HCT116 (cell line): ENCODE measurements around the gene CLDN12.

Experiments
- ATF3 ChIP-seq: IDR thresholded peaks from 2 replicates; pipeline ENCODE4 v1.6.1; 2012
- CTCF ChIP-seq, 3 experiments: fragments of 200-600 bp in 1 of 3; sonication (generic) in 1 of 3; IDR thresholded peaks in 2 of 3; conservative IDR thresholded peaks in 1 of 3; 2 replicates each; pipeline ENCODE4 v1.5.1; 2012 to 2017; ENCODE audit warnings: low read depth in 2 of 3, low read length in 2 of 3, antibody characterized with exemption in 1 of 3, borderline replicate concordance in 1 of 3, control low read depth in 1 of 3, mild to moderate bottlenecking in 1 of 3, mixed read lengths in 1 of 3, mixed run types in 1 of 3, moderate library complexity in 1 of 3; ENCODE audit not compliant: insufficient read depth in 1 of 3
- ELF1 ChIP-seq: IDR thresholded peaks from 2 replicates; pipeline ENCODE4 v1.6.1; 2012; ENCODE audit warnings: low read depth, borderline replicate concordance
- EZH2 ChIP-seq: fragments of 200-600 bp; sonication (generic); IDR thresholded peaks from 2 replicates; pipeline ENCODE4 v1.6.1; 2017; ENCODE audit warnings: antibody characterized with exemption, mixed run types
- EZH2phosphoT487 ChIP-seq: fragments of 200-600 bp; IDR thresholded peaks from 2 replicates; pipeline ENCODE4 v1.6.1; 2018; ENCODE audit warnings: antibody characterized with exemption, borderline replicate concordance
- POLR2A ChIP-seq: IDR thresholded peaks from 2 replicates; pipeline ENCODE4 v1.7.0; 2011; ENCODE audit warnings: borderline replicate concordance; ENCODE audit not compliant: insufficient read depth, insufficient read length; ENCODE audit errors: extremely low read depth
- POLR2AphosphoS5 ChIP-seq: IDR thresholded peaks from 2 replicates; pipeline ENCODE4 v1.6.1; 2011; ENCODE audit warnings: mild to moderate bottlenecking, low read depth, low read length, moderate library complexity
- RAD21 ChIP-seq: IDR thresholded peaks from 2 replicates; pipeline ENCODE4 v1.6.1; 2012; ENCODE audit warnings: low read depth, mild to moderate bottlenecking
- REST ChIP-seq: IDR thresholded peaks from 2 replicates; pipeline ENCODE4 v1.6.1; 2012; ENCODE audit warnings: low read depth
- SRF ChIP-seq: IDR thresholded peaks from 2 replicates; pipeline ENCODE4 v1.6.1; 2012; ENCODE audit warnings: low read depth
- TCF7L2 ChIP-seq: IDR thresholded peaks from 2 replicates; pipeline ENCODE4 v1.7.0; 2011; ENCODE audit warnings: borderline replicate concordance, inconsistent platforms; ENCODE audit not compliant: insufficient read depth, insufficient read length; ENCODE audit errors: extremely low read depth
- ZFX ChIP-seq: fragments of 450-650 bp; IDR thresholded peaks from 2 replicates; pipeline ENCODE4 v1.6.1; 2017
- ZNF274 ChIP-seq: fragments of 200-500 bp; sonication (Bioruptor generic); IDR thresholded peaks from 2 replicates; pipeline ENCODE4 v1.6.1; 2014; ENCODE audit warnings: mild to moderate bottlenecking, low read depth, low read length, inconsistent platforms
- TF ChIP-seq, protein P1 (sequence below): IDR thresholded peaks from 2 replicates; pipeline ENCODE4 v1.6.1; 2011; ENCODE audit warnings: mild to moderate bottlenecking, low read length, moderate library complexity; ENCODE audit not compliant: insufficient replicate concordance; ENCODE audit errors: extremely low read depth

DNA sequence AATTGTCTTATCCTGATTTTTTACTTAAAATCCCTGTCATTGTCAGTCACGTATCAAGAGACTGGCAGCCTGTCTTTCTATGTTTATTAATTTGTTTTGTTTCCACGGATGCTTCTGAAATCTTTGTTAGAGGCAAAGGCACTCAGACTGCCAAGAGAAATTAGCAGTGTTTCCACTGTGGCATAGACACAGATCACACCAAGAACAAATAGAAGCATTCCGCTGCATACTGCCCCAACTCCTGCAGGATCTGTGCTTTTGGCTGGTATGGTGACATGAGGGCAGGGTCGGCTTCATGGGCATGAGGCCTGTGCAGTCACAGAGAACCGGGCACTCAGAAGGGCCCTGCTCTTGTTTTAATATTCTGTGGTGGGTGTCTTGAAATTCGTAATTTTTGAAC lies 18.4 kb downstream of the CLDN12 start:
- TF ChIP-seq POLR2AphosphoS5 (no peak), CTCF (IDR thresholded peaks at IDR 0.05 in 2 of 3, conservative IDR thresholded peaks at IDR 0.05 in 1 of 3; ENCODE audit: borderline replicate concordance in 1 of 3, insufficient read depth in 1 of 3, low read depth in 2 of 3, low read length in 2 of 3) (no peak), EZH2phosphoT487 (no peak), REST (no peak), EZH2 (no peak), ZFX (no peak), POLR2A (no peak), ZNF274 (no peak), ATF3 (no peak), ELF1 (no peak), SRF (no peak), TCF7L2 (no peak), RAD21 (no peak)
- TF ChIP-seq, protein P1, sequence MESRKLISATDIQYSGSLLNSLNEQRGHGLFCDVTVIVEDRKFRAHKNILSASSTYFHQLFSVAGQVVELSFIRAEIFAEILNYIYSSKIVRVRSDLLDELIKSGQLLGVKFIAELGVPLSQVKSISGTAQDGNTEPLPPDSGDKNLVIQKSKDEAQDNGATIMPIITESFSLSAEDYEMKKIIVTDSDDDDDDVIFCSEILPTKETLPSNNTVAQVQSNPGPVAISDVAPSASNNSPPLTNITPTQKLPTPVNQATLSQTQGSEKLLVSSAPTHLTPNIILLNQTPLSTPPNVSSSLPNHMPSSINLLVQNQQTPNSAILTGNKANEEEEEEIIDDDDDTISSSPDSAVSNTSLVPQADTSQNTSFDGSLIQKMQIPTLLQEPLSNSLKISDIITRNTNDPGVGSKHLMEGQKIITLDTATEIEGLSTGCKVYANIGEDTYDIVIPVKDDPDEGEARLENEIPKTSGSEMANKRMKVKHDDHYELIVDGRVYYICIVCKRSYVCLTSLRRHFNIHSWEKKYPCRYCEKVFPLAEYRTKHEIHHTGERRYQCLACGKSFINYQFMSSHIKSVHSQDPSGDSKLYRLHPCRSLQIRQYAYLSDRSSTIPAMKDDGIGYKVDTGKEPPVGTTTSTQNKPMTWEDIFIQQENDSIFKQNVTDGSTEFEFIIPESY = no peak
